HG03469 (cell line): ENCODE results near the gene KCNQ1.

Experiments used
- ATAC-seq: cut with Tn5 transposase; IDR thresholded peaks from one replicate; pipeline ENCODE4 v1.9.1; 2021; ENCODE audit warnings: mild to moderate bottlenecking, moderate library complexity, moderate number of reproducible peaks; ENCODE audit not compliant: unreplicated experiment

KCNQ1 gene

GRCh38 chr11:2859699-2860037 is 414.9 kb downstream of the KCNQ1 start:
- ATAC-seq: no peak

- ATAC-seq: no peak
Observed at GRCh38 chr11:2860636-2861035, 415.8 kb downstream of the KCNQ1 start.

- no peak for ATAC-seq
Observed at GRCh38 chr11:2862395-2863275, 417.8 kb downstream of the KCNQ1 start.

- no peak for ATAC-seq
Observed at GRCh38 chr11:2863276-2863618, 418.4 kb downstream of the KCNQ1 start.

GRCh38 chr11:2864901-2865300 is 420.1 kb downstream of the KCNQ1 start:
- no peak for ATAC-seq

GRCh38 chr11:2865922-2866577 is 421.2 kb downstream of the KCNQ1 start:
- ATAC-seq: no peak

GRCh38 chr11:2867142-2867541 is 422.3 kb downstream of the KCNQ1 start:
- ATAC-seq: no peak

- ATAC-seq: no peak
Observed at GRCh38 chr11:2867722-2868505, 423.1 kb downstream of the KCNQ1 start.

GRCh38 chr11:2868506-2869133 is 423.8 kb downstream of the KCNQ1 start:
- no peak for ATAC-seq

- ATAC-seq: no peak
Observed at GRCh38 chr11:2869134-2869526, 424.3 kb downstream of the KCNQ1 start.

- ATAC-seq: no peak
Observed at GRCh38 chr11:2869561-2870427, 425.0 kb downstream of the KCNQ1 start.

GRCh38 chr11:2870460-2870859 is 425.7 kb downstream of the KCNQ1 start:
- ATAC-seq: no peak

GRCh38 chr11:2870969-2871680 is 426.3 kb downstream of the KCNQ1 start:
- no peak for ATAC-seq

- no peak for ATAC-seq
Observed at GRCh38 chr11:2874963-2875362, 430.2 kb downstream of the KCNQ1 start.

- no peak for ATAC-seq
Observed at GRCh38 chr11:2877474-2877873, 432.7 kb downstream of the KCNQ1 start.

GRCh38 chr11:2878782-2879181 is 434.0 kb downstream of the KCNQ1 start:
- no peak for ATAC-seq

GRCh38 chr11:2880646-2881045 is 435.8 kb downstream of the KCNQ1 start:
- ATAC-seq: no peak

- no peak for ATAC-seq
Observed at GRCh38 chr11:2881076-2881980, 436.5 kb downstream of the KCNQ1 start.

GRCh38 chr11:2881981-2882375 is 437.2 kb downstream of the KCNQ1 start:
- no peak for ATAC-seq
